NCI-H187 (cell line): ENCODE results near the gene RUNX3.

Experiments used
- DNase-seq, 2 experiments: peaks; one replicate each; lab custom pipeline; 2025; lab: John Stamatoyannopoulos, UW

RUNX3 gene

DNA sequence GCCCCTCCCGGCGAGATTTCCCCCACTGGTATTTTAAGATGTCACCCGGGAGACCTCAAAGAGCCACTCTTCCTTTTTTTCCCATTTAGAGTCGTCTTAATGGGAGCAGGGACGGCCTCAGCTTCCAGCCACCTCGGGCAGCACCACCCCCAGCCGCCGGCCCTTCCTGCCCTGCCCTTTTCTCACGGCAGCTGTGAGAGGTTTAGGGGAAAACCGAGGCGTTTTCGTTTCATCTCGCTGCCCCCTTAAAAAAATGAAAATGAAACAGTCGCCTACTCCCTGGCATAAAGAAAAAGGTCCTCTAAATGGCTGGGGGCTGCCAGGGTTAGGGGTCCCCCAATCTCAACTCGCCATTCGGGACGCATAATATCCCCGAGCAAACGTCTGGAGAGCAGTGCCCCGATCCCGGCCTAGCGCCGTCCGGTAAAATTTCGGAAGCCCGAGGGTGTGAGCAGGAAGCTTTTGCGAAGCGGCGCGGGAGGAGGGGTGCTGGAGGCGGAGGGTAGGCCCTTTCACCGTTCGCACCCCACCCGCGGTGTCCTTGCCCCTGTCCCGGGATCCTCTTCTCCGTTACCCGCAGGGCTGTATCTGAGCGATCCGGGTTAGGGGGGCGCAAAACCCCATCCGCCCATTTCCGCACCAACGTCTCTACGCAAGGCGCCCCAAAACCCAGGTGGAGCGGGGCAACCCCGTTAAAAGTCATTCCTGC, 1.2 kb downstream of the RUNX3 start:
- no peak for DNase-seq

DNA sequence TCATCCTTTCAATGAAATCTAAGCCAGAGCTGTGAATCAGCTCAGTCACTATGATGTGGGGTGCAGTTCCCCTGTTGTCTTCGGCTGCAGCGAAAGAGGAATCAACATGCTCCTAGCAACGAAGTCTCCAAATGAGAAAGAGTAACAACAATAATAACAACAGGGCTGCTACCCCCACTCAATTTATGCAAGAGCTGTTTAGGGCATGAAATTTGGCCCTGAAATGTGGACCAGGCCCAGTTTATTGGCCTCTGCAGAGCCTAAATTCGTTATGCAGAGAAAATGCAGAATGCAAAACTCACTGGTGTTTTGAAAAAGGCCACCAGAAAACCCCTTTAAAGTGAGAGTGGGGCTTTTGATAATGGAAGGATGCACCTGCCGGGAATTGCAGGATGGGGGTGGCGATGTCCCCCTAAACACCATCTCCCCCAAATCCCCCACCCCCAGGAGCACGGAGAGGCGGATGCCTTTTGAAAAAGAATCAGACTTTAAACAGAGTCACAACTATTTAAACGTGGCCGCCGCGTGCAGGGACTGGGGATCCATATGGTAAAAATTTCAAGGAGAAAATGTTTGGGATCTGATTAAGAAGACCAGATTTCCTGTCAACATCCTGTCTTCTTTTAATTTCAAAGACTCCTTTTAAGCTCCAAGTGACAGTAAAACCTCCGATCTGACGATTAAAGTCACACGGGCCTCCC, 1.9 kb downstream of the RUNX3 start:
- DNase-seq: no peak

GRCh38 chr1:24927473-24927872, 2.6 kb downstream of the RUNX3 start:
- no peak for DNase-seq

GRCh38 chr1:24926563-24927249, 3.4 kb downstream of the RUNX3 start:
- DNase-seq: no peak

DNA sequence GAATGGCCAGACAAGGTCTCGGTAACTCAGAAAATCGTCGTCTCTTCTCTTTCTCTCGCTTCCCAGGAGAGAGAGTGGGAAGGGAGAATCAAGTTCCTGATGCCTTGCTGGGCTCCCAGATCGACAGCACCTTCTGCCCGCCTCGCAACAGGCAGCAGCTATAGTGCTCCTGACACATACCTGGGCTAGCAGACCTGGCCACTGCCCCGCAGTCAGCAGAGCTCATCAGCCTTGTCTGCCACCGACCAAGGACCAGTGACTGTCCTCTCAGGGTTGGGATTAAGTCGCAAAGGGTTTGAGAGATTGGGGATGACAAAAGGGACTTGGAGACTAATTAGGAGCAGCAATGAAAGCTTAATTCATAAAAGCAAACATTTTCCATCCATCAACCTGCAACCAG, 4.1 kb downstream of the RUNX3 start:
- no peak for DNase-seq

DNA sequence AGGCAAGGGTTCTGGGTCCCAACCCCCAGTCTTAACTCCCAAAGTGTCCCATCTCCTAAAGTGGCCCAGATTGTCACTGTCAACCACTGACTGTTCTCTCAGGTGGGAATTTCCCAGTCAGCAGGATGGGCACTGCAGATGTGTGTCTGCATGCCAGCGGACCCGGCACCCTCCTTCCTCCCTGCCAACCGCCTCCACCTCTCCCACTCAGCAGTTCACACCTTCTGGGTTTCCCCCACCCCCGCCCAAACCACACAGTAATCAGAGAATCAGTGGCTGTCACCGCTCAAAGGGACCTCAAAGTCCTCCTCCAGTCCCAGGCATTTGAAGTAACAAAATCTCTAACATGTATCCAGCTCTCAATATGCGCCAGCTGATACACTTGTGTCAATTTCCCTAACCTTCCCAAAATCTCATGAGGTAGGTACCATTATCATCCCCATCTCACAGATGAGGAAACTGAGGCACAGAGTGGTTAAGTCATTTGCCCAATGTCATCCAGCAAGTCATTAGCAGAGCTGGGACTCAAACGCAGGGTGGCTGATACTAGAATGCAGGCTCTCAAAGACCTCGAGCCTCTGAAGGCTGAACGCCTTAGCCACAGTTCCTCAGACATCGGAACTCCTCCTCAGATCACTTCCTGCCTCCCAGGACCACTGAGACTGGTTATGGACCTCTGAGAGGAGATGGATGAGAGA, 4.8 kb downstream of the RUNX3 start:
- DNase-seq: no peak

DNA sequence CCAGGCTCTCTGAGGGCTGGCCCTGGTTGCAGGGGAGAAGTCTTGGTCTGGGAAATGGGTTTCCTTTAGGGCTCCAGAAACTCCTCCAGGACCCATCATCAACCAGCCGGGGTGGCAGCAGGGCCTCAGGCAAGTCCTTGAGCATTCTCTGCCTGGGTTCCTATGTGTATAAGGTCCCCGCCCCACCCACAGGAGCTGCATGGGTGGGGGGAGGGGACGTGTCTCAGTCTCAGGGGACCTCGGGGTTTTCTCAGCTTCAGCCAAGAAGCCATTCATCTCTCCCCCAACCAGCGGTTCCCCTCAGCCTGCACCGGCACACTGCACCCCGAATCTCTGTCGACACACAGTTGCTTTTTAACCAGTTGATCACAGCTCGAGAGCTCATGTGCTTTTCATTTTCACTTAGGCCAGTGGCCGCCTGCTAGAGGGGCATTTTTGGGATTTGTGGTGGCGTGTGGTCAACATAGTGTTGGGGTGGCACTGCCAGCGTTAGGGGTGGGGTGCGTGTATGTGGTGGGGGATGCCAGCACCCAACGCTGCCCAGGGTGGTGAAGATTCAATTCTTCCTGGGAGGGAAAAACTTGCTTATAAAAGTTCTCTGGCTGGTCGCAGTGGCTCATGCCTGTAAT, 6.5 kb downstream of the RUNX3 start:
- no peak for DNase-seq

DNA sequence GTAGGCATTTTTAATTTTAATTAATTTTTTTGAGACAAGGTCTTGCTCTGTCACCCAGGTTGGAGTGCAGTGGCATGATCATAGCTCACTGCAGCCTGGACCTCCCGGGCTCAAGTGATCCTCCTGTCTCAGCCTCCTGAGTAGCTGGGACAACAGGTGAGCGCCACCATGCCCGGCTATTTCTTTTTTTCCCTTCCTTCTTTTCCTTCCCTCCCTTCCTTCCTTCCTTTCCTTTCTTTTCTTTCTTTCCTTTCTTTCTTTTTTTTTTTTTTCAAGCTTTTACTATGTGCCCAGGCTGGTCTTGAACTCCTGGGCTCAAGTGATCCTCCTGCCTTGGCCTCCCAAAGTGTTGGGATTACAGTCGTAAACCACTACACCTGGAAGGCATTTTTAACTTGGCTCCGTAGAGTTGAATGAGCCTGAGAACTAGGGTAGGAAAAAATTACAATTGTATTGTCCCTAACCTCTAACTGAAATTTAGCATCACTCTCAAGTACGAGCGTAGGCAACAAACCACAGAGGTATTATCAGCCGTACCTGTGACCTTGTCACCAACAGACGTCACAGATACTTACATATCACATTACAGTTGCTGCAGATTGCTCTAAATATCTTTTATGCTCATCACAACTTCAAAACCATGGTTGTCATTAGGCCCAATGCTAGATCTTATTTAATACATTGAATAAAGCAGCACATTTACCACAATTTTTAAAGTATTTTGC, 8.0 kb downstream of the RUNX3 start:
- no peak for DNase-seq

DNA sequence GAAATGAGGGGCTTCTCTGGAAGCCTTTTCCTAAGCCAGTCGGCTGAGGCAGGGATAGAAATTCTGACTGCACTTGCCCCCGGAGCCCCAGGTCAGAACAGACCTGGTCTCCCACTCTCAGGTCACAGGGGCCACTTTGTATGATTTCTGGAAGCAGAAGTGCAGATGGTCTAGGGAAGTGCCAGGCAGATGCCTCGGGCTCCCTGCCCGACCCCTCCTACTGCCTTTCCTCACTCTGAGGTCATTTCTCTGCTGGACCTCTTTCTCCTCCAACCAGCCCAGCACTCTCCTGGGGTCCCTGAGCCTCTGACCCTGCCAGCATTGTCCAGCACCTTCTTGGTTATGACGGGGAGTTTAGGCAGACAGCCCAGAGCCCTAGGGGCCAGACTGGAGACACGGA, 8.7 kb downstream of the RUNX3 start:
- no peak for DNase-seq

DNA sequence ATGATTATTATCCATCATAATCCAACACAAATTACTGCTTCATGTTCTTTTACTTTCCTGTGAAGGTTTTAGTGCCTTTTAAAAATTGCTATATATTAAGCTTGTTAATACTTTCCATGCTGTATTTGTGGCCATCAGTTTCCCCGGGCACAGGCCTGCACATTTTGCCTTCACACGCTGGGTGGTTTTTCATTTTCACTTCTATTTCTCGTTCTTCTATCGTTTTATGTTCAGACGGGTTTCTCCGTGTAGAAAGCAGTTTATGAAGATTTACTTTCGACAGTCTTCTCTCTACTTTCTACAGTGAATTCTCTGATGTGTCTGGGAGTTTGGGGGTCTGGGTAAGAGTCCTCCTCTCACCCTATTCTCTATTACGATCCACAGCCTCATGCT, 9.5 kb downstream of the RUNX3 start:
- DNase-seq: no peak

DNA sequence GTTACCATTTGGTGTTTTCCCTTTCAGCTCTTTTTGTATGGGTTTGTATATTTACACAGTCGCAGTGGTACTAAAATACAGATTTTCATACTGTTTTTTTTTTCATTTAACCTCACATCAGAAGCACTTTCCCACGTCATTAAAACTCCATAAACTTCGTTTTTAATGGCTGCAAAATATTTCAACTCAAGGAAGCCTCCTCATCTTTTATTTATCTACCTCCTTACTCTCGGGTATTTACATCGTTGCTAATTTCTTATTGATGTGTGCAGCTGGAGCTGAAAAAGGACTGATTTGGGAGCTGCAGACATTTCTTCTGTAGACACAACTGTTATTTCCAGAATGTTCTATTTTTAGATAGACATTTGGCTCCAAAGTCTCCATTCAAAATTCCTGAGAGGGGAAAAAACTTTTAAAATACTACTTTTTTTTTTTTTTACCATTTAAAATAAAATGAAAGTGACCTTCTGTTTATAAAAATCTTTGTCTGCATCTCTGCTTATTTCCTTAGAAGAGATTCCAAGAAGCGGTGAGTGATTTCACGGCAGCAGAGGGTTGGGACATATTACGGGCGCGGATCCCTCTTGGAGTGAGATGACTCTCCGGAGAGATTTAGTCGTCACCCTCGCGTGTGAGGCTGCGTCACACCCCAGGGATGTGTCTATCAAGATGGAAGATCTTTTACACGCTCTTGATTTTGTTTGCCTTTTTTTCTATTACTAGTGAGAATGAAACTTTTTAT, 10.1 kb downstream of the RUNX3 start:
- no peak for DNase-seq

GRCh38 chr1:24918995-24919605, 11.0 kb downstream of the RUNX3 start:
- no peak for DNase-seq

DNA sequence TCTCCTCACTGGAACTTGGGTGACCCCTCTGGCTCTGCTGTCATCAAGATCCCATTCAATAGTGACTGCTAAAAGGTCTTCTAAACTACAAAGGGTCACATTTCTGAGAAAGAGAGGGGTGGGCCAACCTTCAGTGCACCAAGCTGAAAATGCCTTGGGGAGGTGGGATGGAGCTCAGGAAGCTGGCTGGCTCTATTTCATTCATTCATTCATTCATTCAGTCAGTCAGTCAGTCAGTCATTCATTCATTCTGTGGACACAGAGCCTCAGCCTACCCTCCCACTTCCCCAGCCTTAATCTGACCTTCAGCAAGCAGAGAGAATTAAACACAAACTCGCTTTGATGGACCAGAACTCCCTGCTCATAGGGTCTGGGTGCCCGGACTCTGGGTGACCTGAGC, 11.7 kb downstream of the RUNX3 start:
- DNase-seq: no peak

DNA sequence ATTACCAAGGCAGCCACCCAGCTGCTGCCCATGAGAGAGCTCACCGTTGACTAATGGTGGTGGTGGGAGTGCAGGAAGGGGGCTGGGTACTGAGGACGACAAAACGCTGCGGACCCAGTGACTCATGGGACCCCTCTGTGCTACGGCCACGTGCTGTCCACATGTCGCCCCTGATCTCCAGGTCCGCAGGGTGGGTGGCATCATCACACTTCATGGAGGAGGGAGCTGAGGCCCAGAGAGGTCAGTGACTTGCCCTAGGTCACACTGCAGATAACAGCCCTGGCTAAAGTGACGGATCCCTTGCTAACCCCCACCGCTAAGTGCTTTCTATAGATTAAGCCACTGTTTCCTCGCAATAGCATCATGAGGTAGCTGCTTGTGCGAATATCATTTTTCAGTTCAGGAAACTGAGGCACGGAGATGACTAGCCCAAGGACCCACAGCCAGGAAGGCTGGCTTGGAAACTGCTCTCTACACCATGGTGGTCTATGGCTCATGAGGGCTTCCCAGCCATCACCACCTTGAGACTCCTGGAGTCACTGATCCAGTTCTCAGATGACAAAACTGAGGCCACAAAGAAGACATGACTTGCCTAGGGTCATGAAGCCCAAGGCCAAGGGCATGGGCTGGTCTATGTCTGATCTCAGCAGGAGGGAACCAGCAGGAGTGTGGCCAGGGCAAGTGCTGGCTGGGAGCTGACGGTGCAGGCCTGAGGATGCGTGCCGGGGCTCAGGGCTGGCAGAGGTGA, 12.6 kb downstream of the RUNX3 start:
- no peak for DNase-seq

- DNase-seq: no peak
Measured at GRCh38 chr1:24915816-24916602, 14.1 kb downstream of the RUNX3 start.

DNA sequence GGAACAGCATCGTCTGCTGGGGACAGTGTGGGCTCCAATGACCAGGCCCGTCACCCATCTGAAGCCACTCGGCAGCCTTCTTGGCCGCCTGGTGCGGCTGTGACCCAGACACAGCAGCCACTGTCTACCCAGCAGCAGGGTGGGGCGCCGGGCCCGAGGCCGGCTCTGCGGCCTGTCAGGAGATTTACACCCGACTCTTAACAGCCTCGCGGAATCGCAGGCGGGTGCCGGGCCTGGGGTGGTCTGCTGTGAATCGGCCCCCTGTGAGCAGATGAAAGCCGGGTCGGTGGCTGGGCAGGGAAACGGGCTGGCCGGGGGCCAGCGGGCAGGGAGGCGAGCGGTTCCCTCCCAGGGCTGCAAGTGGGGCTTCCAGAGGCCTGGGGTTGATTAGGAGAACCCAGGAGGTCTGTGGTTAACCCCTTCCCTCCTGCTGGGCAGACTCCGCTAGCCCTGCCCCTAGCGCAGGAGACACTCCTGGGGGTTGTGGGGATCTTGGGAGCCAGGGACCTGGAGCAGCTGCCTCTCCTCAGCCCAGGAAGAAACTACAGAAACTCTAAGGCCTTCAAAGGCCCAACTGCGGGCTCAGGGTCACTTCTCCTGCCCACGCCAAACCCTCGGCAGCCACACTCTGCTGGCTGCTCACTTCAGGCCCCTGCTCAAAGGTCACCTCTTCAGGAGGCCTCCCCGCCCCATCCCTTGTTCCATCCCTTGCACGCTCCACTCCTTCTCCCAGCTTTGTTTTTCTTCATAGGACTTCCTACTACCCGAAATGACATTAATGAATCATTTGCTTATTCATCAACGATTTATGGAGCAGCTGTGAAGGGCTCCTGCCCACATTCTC, 15.6 kb downstream of the RUNX3 start:
- DNase-seq: no peak

GRCh38 chr1:24913616-24914225, 16.4 kb downstream of the RUNX3 start:
- no peak for DNase-seq

DNA sequence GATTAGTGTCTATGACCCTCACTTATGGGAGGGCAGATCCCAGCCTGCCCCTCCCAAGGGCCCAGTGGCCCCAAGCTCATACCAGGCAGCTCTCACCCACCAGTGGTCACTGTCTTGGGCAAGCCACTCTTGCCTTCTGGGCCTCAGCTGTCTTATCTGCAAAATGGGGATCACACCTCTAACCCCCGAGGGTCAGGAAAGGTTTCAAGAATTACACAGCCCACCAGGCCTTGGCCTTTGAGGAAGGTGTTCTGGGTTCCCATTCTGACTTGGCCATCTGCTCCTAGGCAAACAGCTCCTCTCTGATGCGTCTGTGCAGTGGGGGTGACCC, 16.8 kb downstream of the RUNX3 start:
- DNase-seq: no peak
